Measurements from ENCODE around the gene TACSTD2. TPM values are rescaled to one million over a fixed set of nuclear protein-coding genes. Genes with fewer than 3 reads are reported as not detected.

Gene TACSTD2
- polyA plus RNA-seq, 1 experiment = 0.16 TPM

DNA sequence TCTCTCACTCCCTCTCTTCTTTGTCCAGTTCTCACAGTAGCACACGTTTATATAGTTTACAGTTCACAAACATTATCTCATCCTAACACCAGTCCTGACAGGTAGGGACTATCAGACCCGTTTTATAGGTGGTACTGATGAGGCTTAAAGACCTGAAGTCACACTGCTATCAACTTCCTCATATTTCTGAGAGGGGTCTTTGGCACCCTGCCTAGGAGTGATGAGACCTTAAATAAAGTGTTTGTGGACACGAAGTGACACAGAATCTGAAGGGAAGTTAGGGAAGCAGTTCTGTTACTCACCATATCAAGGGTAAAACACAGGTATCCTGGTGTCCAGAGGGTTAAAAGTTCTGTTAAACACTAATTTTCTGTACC lies 590 bp upstream of the TACSTD2 start:
- Histone ChIP-seq H3K27me3 (ENCODE audit: control insufficient read depth, insufficient read depth, low read length) (peaks cover 26% of the 10 kb centered on the region), H3K36me3 (ENCODE audit: control insufficient read depth, insufficient read depth, low read length) (no peaks in the 10 kb centered on the region), H3K4me3 (ENCODE audit: low read depth, low read length) (no peak overlapping the region)
- no peak for DNase-seq (ENCODE audit: low read depth)
- ChIA-PET CTCF (interaction anchor here (0.6 kb wide), 1 partner anchor 1181 kb away, joined by 3 read pairs; no protein-coding TSS in a partner anchor), POLR2A (no interaction called here)
- TF ChIP-seq, protein P1, sequence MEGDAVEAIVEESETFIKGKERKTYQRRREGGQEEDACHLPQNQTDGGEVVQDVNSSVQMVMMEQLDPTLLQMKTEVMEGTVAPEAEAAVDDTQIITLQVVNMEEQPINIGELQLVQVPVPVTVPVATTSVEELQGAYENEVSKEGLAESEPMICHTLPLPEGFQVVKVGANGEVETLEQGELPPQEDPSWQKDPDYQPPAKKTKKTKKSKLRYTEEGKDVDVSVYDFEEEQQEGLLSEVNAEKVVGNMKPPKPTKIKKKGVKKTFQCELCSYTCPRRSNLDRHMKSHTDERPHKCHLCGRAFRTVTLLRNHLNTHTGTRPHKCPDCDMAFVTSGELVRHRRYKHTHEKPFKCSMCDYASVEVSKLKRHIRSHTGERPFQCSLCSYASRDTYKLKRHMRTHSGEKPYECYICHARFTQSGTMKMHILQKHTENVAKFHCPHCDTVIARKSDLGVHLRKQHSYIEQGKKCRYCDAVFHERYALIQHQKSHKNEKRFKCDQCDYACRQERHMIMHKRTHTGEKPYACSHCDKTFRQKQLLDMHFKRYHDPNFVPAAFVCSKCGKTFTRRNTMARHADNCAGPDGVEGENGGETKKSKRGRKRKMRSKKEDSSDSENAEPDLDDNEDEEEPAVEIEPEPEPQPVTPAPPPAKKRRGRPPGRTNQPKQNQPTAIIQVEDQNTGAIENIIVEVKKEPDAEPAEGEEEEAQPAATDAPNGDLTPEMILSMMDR (IDR thresholded peaks at IDR 0.05; ENCODE audit: insufficient read depth, low read depth, low read length) = no peak

DNA sequence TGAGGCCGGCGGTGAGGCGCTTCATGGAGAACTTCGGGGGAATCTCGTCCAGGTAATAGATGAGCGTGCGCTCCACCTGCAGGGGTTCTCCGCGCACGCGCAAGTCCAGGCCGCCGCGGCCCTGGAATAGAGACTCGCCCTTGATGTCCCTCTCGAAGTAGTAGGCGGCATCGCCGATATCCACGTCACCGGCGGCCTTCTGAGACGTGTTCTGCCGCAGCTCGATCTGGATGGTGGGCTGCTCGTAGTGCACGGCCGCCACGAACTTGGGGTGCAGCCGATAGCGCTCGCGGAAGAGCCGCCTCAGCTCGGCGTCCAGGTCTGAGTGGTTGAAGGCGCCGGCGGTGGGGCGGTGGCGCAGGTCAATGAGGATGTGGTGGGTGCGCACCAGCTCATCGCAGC lies 726 bp downstream of the TACSTD2 start:
- TF ChIP-seq, protein P1 (IDR thresholded peaks at IDR 0.05; ENCODE audit: insufficient read depth, low read depth, low read length) = no peak
- DNase-seq (ENCODE audit: low read depth) = no peak
- Histone ChIP-seq H3K27me3 (ENCODE audit: control insufficient read depth, insufficient read depth, low read length) (peaks cover 32% of the 10 kb centered on the region), H3K4me3 (ENCODE audit: low read depth, low read length) (peak overlapping the region; percentile 20), H3K36me3 (ENCODE audit: control insufficient read depth, insufficient read depth, low read length) (no peaks in the 10 kb centered on the region)
- ChIA-PET CTCF (no interaction called here), POLR2A (no interaction called here)

DNA sequence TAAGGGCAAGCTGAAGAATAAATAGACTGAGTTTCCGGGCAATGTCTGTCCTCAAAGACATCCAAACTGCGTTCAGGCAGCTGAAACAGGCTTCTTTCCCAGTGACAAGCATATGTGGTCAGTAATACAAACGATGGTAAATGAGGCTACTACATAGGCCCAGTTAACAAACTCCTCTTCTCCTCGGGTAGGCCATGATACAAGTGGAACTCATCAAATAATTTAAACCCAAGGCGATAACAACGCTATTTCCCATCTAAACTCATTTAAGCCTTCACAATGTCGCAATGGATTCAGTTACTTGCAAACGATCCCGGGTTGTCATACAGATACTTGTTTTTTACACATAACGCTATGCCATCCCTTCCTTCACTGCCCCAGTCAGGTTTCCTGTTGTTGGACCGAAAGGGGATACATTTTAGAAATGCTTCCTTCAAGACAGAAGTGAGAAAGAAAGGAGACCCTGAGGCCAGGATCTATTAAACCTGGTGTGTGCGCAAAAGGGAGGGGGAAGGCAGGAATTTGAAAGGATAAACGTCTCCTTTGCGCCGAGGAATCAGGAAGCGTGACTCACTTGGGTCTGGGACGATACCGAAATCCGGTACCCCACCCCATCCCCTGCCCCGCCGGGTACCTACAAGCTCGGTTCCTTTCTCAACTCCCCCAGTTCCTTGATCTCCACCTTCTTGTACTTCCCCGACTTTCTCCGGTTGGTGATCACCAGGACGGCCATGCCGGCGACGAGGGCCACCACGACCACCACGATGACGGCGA lies 1.3 kb downstream of the TACSTD2 start:
- TF ChIP-seq, protein P1 (IDR thresholded peaks at IDR 0.05; ENCODE audit: insufficient read depth, low read depth, low read length) = no peak
- Histone ChIP-seq H3K27me3 (ENCODE audit: control insufficient read depth, insufficient read depth, low read length) (peaks cover 32% of the 10 kb centered on the region), H3K4me3 (ENCODE audit: low read depth, low read length) (no peak overlapping the region), H3K36me3 (ENCODE audit: control insufficient read depth, insufficient read depth, low read length) (no peaks in the 10 kb centered on the region)
- ChIA-PET CTCF (interaction anchor here (1.1 kb wide), 1 partner anchor 29 kb away, joined by 4 read pairs; the partner anchor contains the start of gene OMA1), POLR2A (no interaction called here)
- DNase-seq (ENCODE audit: low read depth) = no peak

DNA sequence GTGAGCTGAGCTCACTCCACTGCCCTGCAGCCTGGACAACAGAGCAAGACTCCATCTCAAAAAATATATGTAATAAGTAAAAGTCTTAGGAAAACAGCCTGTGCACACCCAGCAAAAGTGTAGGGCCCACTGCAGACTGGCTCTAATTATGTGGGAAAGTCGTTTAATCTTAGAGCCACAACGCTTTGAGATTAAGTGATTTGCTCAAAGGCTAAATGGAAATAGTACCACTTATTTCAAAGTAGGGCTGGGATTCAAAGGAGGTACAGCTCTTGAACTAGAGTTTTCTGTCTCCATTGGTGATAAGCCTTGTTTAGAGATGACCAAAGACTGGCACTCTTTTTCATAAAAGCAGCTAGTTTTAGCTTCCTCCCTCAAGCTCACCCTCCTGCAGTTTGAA lies 2.2 kb downstream of the TACSTD2 start:
- TF ChIP-seq, protein P1 (IDR thresholded peaks at IDR 0.05; ENCODE audit: insufficient read depth, low read depth, low read length) = no peak
- ChIA-PET POLR2A (no interaction called here), CTCF (interaction anchor here (1.1 kb wide), 1 partner anchor 28 kb away, joined by 4 read pairs; the partner anchor contains the start of gene OMA1)
- Histone ChIP-seq H3K4me3 (ENCODE audit: low read depth, low read length) (no peak overlapping the region), H3K27me3 (ENCODE audit: control insufficient read depth, insufficient read depth, low read length) (peaks cover 32% of the 10 kb centered on the region), H3K36me3 (ENCODE audit: control insufficient read depth, insufficient read depth, low read length) (no peaks in the 10 kb centered on the region)
- no peak for DNase-seq (ENCODE audit: low read depth)

DNA sequence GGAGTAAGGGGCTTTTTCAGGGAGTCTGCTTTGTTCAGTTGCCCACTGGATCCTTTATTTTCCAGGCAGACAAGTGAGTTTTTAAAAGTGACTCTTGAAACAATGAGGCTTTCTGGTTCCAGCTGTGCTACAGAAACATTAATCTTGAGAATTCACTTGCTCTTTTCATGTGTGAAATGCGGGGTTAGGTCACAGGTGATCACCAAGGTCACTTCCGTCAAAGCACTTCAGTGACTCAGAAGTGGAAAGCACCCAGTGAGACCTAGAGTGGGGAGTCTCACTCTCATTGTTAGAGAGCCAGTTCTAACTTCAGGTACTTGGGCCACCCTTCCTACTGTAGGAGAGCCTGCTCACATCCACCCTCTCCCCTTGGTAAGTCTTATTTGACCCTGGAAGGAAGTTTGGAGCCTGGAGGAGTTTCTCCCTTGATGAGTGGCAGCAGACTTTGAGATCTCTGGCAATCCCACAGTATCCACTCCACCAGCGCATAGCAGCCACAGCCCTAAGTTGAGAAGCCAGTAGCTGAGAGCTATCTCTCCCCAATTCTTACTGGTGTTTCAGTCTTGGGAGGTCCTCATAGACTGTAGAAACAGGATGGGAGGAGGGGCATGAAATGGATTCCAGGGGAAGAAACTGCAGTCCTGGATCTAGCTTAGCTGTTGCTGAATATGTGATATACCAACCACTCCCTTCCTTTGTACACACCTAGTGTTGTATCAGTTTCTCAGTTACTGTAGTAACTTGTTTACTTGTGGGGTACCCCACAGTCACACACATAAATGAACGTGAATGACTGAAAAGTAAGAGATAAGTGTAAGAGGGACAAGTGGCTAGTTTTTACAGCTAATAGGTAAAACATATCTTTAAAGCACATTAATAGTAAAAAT lies 3.1 kb downstream of the TACSTD2 start:
- Histone ChIP-seq H3K27me3 (ENCODE audit: control insufficient read depth, insufficient read depth, low read length) (peaks cover 32% of the 10 kb centered on the region), H3K36me3 (ENCODE audit: control insufficient read depth, insufficient read depth, low read length) (no peaks in the 10 kb centered on the region), H3K4me3 (ENCODE audit: low read depth, low read length) (no peak overlapping the region)
- TF ChIP-seq, protein P1 (IDR thresholded peaks at IDR 0.05; ENCODE audit: insufficient read depth, low read depth, low read length) = no peak
- ChIA-PET CTCF (no interaction called here), POLR2A (no interaction called here)
- no peak for DNase-seq (ENCODE audit: low read depth)
